K562 (cell line): ENCODE measurements around the gene BRF1.
"Not testable (repeated sequence)": the region's sequence is repeated elsewhere in the genome, so short reads cannot be mapped to it uniquely, and the experiment has no call there.

ENCODE experiments used
- BRCA1 ChIP-seq, 2 experiments: fragments of 450-650 bp in 1 of 2; sonication (generic) in 1 of 2; formaldehyde crosslinking in 1 of 2; IDR thresholded peaks; 2 replicates each; pipeline versions ENCODE4 v1.5.0 to v1.6.1; 2017 to 2020; ENCODE audit warnings: mild to moderate bottlenecking in 1 of 2, missing genetic modification reagents in 1 of 2
- FOXK2 ChIP-seq, 2 experiments: fragments of 450-650 bp; IDR thresholded peaks in 1 of 2; conservative IDR thresholded peaks in 1 of 2; 2 replicates each; pipeline ENCODE4 v1.6.1; 2016; ENCODE audit warnings: low read depth in 2 of 2, mild to moderate bottlenecking in 1 of 2
- HNRNPLL ChIP-seq: fragments of 200-400 bp; formaldehyde crosslinking; IDR thresholded peaks from 2 replicates; pipeline ENCODE4 v1.6.1; 2017; ENCODE audit warnings: low read length, low read depth, mild to moderate bottlenecking; ENCODE audit not compliant: poor library complexity, severe bottlenecking
- KDM2B ChIP-seq: fragments of 250-450 bp; sonication (Bioruptor Pico); IDR thresholded peaks from 2 replicates; pipeline ENCODE4 v1.8.0; 2021; ENCODE audit warnings: mild to moderate bottlenecking, moderate library complexity
- MAFK ChIP-seq: IDR thresholded peaks from 2 replicates; pipeline ENCODE4 v1.6.1; 2011; ENCODE audit warnings: low read length, improper control_type of control experiment
- NFYB ChIP-seq: IDR thresholded peaks from 2 replicates; pipeline ENCODE4 v1.6.1; 2011; ENCODE audit warnings: mild to moderate bottlenecking, moderate library complexity; ENCODE audit not compliant: insufficient read length; ENCODE audit errors: extremely low read depth
- RFX5 ChIP-seq: IDR thresholded peaks from 2 replicates; pipeline ENCODE4 v1.6.1; 2011; ENCODE audit warnings: low read depth, mild to moderate bottlenecking, improper control_type of control experiment, low read length
- SREBF1 ChIP-seq: fragments of 150-350 bp; IDR thresholded peaks from 2 replicates; pipeline ENCODE4 v1.6.1; 2014; ENCODE audit warnings: antibody characterized with exemption, low read depth, low read length, borderline replicate concordance
- YY1 ChIP-seq, 3 experiments: IDR thresholded peaks; 2 replicates each; pipeline ENCODE4 v1.6.1; 2011; ENCODE audit warnings: low read length in 2 of 3, mild to moderate bottlenecking in 2 of 3, moderate library complexity in 2 of 3, borderline replicate concordance in 1 of 3, control low read depth in 1 of 3, low read depth in 1 of 3; ENCODE audit not compliant: insufficient read depth in 3 of 3, insufficient replicate concordance in 2 of 3, control insufficient read depth in 1 of 3, insufficient read length in 1 of 3; ENCODE audit errors: extremely low read depth in 1 of 3
- ZFX ChIP-seq: sonication (generic); formaldehyde crosslinking; IDR thresholded peaks from 2 replicates; pipeline ENCODE4 v1.8.0; 2022; ENCODE audit warnings: mild to moderate bottlenecking, missing genetic modification reagents, moderate library complexity
- ZNF253 ChIP-seq: fragments of 250-450 bp; sonication (Bioruptor Pico); conservative IDR thresholded peaks from 2 replicates; pipeline ENCODE4 v1.6.1; 2021; ENCODE audit warnings: mild to moderate bottlenecking
- TF ChIP-seq, protein P1 (sequence below), 3 experiments: IDR thresholded peaks in 2 of 3; conservative IDR thresholded peaks in 1 of 3; 2 replicates each; pipeline ENCODE4 v1.5.1; 2011 to 2012; ENCODE audit warnings: low read length in 3 of 3, mild to moderate bottlenecking in 3 of 3, control low read depth in 2 of 3, improper control_type of control experiment in 1 of 3, inconsistent platforms in 1 of 3, low read depth in 1 of 3, mixed read lengths in 1 of 3, moderate library complexity in 1 of 3; ENCODE audit not compliant: insufficient read depth in 2 of 3
- TF ChIP-seq, protein P2 (sequence below): sonication (generic); formaldehyde crosslinking; IDR thresholded peaks from 2 replicates; pipeline ENCODE4 v1.8.1; 2023; ENCODE audit warnings: mild to moderate bottlenecking, missing genetic modification reagents, moderate library complexity
- TF ChIP-seq, protein P3 (sequence below): fragments of 450-650 bp; IDR thresholded peaks from 2 replicates; pipeline ENCODE4 v1.6.1; 2016

DNA sequence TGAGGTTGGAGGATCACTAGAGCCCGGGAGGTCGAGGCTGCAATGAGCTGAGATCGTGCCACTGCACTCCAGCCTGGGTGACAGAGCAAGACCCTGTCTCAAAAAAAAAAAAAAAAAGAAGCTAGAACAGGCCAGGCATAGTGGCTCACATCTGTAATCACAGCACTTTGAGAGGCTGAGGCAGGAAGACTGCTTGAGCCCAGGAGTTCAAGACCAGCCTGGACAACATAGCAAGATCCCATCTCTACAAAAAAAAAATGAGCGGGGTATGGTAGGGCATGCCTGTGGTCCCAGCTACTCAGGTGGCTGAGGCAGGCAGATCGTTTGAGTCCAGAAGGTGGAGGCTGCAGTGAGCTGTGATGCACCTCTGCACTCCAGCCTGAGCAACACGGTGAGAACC is 11.9 kb downstream of the BRF1 start:
- TF ChIP-seq, protein P1, sequence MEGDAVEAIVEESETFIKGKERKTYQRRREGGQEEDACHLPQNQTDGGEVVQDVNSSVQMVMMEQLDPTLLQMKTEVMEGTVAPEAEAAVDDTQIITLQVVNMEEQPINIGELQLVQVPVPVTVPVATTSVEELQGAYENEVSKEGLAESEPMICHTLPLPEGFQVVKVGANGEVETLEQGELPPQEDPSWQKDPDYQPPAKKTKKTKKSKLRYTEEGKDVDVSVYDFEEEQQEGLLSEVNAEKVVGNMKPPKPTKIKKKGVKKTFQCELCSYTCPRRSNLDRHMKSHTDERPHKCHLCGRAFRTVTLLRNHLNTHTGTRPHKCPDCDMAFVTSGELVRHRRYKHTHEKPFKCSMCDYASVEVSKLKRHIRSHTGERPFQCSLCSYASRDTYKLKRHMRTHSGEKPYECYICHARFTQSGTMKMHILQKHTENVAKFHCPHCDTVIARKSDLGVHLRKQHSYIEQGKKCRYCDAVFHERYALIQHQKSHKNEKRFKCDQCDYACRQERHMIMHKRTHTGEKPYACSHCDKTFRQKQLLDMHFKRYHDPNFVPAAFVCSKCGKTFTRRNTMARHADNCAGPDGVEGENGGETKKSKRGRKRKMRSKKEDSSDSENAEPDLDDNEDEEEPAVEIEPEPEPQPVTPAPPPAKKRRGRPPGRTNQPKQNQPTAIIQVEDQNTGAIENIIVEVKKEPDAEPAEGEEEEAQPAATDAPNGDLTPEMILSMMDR (IDR thresholded peaks at IDR 0.05 in 2 of 3, conservative IDR thresholded peaks at IDR 0.05 in 1 of 3; ENCODE audit: insufficient read depth in 2 of 3, low read depth in 1 of 3, low read length in 3 of 3), result not testable (repeated sequence)
- TF ChIP-seq YY1 (IDR thresholded peaks at IDR 0.05; ENCODE audit: borderline replicate concordance in 1 of 3, control insufficient read depth in 1 of 3, extremely low read depth in 1 of 3, insufficient read depth in 3 of 3, insufficient read length in 1 of 3, insufficient replicate concordance in 2 of 3, low read depth in 1 of 3, low read length in 2 of 3); KDM2B; NFYB; SREBF1; FOXK2 (conservative IDR thresholded peaks at IDR 0.05 in 1 of 2, IDR thresholded peaks at IDR 0.05 in 1 of 2; ENCODE audit: low read depth in 2 of 2); BRCA1 (IDR thresholded peaks at IDR 0.05); BRCA1 (CRISPR knock-in tag; IDR thresholded peaks at IDR 0.05); MAFK; ZNF253 (CRISPR knock-in tag); HNRNPLL; ZFX; RFX5: not testable (repeated sequence)
- TF ChIP-seq, protein P2, sequence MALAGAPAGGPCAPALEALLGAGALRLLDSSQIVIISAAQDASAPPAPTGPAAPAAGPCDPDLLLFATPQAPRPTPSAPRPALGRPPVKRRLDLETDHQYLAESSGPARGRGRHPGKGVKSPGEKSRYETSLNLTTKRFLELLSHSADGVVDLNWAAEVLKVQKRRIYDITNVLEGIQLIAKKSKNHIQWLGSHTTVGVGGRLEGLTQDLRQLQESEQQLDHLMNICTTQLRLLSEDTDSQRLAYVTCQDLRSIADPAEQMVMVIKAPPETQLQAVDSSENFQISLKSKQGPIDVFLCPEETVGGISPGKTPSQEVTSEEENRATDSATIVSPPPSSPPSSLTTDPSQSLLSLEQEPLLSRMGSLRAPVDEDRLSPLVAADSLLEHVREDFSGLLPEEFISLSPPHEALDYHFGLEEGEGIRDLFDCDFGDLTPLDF (CRISPR knock-in tag), result not testable (repeated sequence)
- TF ChIP-seq, protein P3, sequence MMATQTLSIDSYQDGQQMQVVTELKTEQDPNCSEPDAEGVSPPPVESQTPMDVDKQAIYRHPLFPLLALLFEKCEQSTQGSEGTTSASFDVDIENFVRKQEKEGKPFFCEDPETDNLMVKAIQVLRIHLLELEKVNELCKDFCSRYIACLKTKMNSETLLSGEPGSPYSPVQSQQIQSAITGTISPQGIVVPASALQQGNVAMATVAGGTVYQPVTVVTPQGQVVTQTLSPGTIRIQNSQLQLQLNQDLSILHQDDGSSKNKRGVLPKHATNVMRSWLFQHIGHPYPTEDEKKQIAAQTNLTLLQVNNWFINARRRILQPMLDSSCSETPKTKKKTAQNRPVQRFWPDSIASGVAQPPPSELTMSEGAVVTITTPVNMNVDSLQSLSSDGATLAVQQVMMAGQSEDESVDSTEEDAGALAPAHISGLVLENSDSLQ, result not testable (repeated sequence)
